H1 (cell line): Measurements from ENCODE around the gene HIVEP3. TPM values are rescaled to one million over a fixed set of nuclear protein-coding genes. Genes with fewer than 3 reads are reported as not detected.

Source experiments
- CHD1 ChIP-seq: IDR thresholded peaks from 2 replicates; pipeline ENCODE4 v1.6.1; 2012; ENCODE audit warnings: low read depth, low read length, improper control_type of control experiment
- RNF2 ChIP-seq: fragments of 200-900, 300-1000 bp; sonication (generic); IDR thresholded peaks from 2 replicates; pipeline ENCODE4 v1.7.1; 2016; ENCODE audit warnings: borderline replicate concordance, low read depth, mild to moderate bottlenecking, antibody characterized with exemption, low read length; ENCODE audit not compliant: poor library complexity, severe bottlenecking; ENCODE audit errors: missing control alignments
- polyA plus RNA-seq, 7 experiments: library from polyadenylated mRNA; depleted of rRNA in 3 of 7; stranded (reverse) in 5 of 7; unstranded in 2 of 7; fragments of >200 nt in 5 of 7; fragments of 200-250 nt in 2 of 7; gene quantifications; 1 replicate in 5 of 7; 2 replicates in 1 of 7; 4 replicates in 1 of 7; pipeline versions ENCODE4 v1.2.1 to v1.2.3, GENCODE V29; 2011 to 2013; ENCODE audit warnings: missing spikeins in 2 of 7, mixed read lengths in 2 of 7
- total RNA-seq: library from RNA; stranded (reverse); fragmentation: NEBNext Ultra II Directional; extraction: Animal tissue kit (Norgen Biotek cat#: 25700); gene quantifications from 2 replicates; pipeline ENCODE4 v1.2.1, GENCODE V29; 2021

Gene HIVEP3
- total and polyA plus RNA-seq, 2 of the 8 experiments (the other 6 are each of a cell fraction or from before 2014, with no cell fraction given): 0.24 to 0.69 TPM

GRCh38 chr1:41733725-41734124 is 185.0 kb downstream of the HIVEP3 start (continued):
- no peak for TF ChIP-seq CHD1
- TF ChIP-seq RNF2: no peak
